GM21447 (cell line): Measurements from ENCODE around the gene SPZ1.
"Not testable (repeated sequence)": the region's sequence is repeated elsewhere in the genome, so short reads cannot be mapped to it uniquely, and the experiment has no call there.

Experiments
- ATAC-seq: cut with Tn5 transposase; IDR thresholded peaks from one replicate; pipeline ENCODE4 v1.9.1; 2021; ENCODE audit not compliant: unreplicated experiment

The SPZ1 gene, protein sequence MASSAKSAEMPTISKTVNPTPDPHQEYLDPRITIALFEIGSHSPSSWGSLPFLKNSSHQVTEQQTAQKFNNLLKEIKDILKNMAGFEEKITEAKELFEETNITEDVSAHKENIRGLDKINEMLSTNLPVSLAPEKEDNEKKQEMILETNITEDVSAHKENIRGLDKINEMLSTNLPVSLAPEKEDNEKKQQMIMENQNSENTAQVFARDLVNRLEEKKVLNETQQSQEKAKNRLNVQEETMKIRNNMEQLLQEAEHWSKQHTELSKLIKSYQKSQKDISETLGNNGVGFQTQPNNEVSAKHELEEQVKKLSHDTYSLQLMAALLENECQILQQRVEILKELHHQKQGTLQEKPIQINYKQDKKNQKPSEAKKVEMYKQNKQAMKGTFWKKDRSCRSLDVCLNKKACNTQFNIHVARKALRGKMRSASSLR

DNA sequence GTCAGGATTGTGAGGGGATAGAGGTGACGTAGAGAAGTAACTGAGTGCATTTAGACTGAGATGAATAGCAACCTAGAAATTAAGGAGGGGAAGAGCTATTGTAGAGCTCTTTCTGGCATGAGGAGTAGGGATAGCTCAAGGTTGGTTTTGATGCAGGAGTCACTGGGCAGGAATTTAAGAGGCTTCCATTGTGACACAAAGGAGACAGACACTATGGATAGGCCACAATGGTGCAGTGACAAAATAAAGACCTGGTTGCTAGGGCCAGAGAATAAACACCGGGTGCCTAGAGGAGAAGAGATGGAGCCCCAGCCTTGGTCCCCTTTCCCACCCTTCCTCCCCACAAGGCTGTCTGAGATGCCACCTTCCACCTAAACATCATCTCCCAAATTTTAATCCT is at the start of gene SPZ1:
SPZ1 (plus strand) TSS at position 301 of the 400 bp plus-strand sequence. CDS start 214 bp downstream, outside the sequence.
- no peak for ATAC-seq

DNA sequence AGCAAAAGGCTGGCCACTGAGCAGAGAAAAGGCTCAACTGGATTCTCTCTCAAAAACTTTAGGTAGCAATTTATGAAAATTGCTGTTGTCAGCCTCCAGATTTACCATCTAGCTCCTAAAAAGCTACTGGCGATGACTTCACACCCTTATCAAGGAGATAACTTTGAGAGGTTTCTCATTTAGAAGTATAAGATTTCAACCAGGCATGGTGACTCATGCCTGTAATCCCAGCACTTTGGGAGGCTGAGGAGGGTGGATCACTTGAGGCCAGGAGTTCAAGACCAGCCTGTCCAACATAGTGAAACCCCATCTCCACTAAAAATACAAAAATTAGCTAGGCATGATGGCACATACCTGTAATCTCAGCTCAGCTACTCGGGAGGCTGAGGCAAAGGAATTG is 49.3 kb upstream of the SPZ1 start:
- ATAC-seq, result not testable (repeated sequence)

DNA sequence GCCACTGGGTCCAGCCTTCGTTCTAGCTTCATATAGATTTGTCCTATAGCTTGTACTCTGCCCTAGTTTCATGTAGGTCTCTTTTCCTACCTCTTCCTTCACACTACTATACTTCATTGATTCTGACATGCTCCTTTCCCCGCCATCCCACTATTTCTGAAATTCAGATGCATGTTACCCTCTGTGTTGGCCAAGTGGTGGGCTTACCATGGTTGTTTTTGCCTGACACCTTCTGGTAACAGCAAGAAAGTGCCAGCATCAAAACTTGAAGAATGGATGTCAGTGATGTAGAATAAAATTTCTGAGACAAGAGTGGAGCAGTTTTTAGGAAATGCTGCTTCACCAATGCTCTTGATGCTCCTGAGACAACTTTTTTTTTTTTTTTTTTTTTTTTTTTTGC is 44.5 kb upstream of the SPZ1 start:
- no peak for ATAC-seq

DNA sequence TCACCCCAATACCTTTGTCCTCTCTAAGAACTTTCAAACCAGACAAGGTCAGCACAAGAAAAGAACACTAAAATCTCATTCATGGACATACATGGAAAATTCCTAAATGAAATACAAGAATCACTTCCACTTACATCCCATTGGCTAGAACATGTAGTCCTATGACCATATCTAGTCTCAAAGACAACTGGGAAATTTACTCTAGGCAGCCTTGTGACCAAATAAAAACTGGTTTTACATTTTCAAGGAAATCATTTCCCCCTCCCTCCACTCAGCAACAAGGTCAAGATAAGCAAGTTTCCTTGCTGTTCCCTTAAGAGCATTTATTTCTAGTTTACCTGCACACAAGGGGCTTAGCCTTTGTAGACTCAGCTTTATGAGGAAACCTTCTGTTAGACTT is 43.6 kb upstream of the SPZ1 start:
- no peak for ATAC-seq

DNA sequence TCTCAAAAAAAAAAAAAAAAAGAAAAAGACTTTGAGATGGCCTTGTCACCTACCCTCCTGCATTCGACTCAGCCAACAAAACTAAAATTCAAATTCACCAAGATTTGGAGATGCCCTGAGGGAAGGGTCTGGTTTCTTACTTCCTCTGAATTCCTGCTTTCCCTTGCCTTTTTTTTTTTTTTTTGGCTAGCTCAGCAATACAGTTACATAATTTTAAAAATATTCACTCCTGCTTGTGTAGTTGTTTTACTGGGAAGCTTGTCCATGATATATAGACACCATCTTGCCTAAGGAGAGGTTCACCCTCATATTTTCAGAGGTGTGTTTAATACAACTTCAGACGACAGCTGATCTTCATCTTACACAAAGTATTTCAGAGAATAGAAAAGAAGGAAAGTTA is 42.6 kb upstream of the SPZ1 start:
- no peak for ATAC-seq

DNA sequence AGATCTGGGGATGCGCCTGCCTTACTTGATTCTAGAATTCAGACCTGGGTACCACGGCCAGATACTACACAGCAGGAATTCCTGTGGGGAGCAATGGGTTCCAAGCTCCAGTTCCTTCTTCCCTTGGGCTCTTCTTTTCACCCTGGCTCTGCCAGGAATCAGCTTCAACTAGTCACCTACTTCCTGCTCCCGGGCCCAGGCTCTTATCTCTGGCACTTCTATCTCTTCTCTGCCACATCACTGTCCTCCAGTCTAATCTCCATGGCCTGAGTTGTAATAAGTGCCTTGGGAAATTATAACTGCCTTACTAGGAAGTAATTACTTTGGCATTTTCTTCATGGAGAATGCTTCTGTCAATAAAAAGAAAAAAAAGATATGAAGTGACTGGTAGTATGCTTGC is 37.7 kb upstream of the SPZ1 start:
- no peak for ATAC-seq

DNA sequence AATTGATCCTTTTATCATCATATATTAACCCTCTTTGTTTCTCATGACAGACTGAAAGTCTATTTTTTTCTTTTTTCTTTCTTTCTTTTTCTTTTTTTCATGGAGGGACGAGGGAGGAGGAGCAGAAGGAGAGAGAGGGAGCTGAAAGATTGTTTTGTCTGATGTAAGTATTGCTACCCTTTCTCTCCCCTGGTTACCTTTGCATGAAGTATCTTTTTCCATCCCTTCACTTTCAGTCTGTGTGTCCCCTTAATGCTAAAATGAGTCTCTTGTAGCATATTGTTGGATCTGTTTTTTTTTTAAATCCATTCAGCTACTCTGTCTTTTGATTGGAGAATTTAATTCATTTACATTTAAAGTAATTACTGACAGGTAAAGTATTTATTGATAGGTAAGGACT is 36.4 kb upstream of the SPZ1 start:
- ATAC-seq, result no peak

DNA sequence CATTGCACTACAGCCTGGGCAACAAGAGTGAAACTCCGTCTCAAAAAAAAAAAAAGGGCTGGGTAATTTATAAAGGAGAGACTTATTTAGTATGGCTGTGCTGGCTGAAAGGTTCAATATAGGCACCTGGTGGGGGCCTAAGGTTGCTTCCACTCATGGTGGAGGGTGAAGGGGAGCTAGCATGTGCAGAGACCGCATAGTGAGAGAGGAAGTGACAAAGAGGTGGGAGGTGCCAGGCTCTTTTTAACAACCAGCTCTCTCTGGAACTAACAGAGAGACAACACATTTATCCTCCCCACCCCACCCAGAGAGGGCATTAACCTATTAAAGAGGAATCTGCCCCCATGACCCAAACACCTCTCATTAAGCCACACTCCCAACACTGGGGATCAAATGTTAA is 35.1 kb upstream of the SPZ1 start:
- ATAC-seq, result no peak

DNA sequence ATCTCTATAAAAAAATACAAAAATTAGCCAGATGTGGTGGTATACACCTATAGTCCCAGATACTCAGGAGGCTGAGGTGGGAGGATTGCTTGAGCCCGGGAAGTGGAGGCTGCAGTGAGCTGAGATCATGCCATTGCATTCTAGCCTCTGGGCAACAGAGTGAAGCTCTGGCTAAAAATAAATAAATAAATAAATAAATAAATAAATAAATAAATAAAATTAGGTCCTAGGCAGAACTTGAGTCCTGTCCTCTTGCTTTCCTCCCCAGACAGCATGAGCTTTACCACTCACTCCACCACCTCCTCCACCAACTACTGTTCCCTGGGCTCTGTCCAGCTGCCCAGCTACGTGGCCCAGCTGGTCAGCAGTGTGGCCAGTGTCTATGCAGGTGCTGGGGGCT is 31.6 kb upstream of the SPZ1 start:
- no peak for ATAC-seq

DNA sequence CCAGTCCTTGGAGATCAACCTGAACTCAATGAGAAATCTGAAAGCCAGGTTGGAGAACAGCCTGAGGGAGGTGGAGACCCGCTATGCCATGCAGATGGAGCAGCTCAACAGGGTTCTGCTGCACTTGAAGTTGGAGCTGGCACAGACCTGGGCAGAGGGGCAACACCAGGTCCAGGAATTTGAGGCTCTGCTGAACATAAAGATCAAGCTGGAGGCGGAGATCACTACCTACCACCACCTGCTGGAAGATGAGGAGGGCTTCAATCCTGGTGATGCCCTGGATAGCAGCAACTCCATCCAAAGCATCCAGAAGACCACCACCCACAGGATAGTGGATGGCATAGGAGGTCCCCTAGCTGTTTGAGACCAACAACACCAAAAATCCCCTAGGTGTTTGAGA is 30.5 kb upstream of the SPZ1 start:
- ATAC-seq, result no peak

DNA sequence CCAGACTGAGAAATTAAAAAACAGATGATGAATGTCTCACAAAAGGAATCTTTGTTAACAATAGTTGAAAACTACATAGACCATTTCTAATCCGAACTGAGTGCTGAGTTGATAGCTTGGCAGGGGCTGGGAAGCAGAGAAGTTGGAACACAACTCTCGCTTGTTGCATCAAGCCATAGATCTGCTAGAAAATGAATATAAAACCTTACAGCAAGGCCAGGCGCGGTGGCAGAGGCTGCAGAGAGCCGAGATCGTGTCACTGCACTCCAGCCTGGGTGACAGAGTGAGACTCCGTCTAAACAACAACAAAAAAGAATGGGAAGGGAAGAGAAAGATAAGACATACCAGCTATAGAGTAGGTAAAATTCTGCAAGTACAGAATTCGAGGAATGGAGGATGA is 28.0 kb upstream of the SPZ1 start:
- ATAC-seq, result no peak

DNA sequence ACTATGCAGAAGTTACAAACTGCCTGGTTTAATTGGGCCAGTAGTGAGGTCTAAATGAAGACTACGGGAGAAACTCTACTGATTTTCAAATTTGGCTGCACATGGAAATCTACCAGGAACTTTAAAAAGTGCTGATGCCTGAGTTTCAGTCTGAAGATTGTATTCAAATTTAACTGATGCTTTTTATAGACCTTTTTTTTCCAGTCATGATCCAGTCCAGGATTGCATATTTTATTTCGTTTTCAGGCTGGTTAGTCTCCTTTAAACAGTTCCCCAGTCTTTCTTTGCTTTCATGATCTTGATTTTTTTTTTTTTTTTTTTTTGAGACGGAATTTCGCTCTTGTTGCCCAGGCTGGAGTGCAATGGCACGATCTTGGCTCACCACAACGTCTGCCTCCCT is 23.7 kb upstream of the SPZ1 start:
- ATAC-seq, result no peak

DNA sequence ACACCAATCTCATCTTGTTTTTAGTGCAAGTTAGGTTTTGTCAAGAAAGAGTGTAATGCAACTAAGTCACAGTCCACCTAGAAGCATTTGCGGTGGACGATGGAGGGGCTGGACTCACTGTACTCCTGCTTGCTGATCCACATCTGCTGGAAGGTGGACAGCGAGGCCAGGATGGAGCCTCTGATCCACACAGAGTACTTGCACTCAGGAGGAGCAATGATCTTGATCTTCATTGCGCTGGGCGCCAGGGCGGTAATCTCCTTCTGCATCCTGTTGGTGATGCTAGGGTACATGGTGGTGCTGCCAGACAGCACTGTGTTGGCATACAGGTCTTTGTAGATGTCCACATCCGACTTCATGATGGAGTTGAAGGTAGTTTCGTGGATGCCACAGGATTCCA is 20.2 kb upstream of the SPZ1 start:
- ATAC-seq, result no peak

DNA sequence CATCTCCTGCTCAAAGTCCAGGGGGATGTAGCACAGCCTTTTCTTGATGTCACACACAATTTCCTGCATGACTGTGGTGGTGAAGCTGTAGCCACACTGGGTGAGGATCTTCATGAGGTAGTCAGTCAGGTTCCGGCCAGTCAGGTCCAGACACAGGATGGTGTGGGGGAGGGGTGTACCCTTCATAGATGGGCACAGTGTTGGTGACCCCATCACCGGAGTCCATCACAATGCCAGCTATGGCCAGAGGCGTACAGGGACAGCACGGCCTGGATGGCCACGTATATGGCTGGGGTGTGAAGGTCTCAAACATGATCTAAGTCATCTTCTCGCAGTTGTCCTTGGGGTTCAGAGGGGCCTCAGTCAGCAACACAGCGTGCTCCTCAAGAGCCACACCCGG is 19.7 kb upstream of the SPZ1 start:
- no peak for ATAC-seq

DNA sequence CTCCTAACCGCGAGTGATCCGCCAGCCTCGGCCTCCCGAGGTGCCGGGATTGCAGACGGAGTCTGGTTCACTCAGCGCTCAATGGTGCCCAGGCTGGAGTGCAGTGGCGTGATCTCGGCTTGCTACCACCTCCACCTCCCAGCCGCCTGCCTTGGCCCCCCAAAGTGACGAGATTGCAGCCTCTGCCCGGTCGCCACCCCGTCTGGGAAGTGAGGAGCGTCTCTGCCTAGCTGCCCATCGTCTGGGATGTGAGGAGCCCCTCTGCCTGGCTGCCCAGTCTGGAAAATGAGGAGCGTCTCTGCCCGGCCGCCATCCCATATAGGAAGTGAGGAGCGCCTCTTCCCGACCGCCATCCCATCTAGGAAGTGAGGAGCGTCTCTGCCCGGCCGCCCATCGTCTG is 19.0 kb upstream of the SPZ1 start:
- ATAC-seq, result not testable (repeated sequence)

DNA sequence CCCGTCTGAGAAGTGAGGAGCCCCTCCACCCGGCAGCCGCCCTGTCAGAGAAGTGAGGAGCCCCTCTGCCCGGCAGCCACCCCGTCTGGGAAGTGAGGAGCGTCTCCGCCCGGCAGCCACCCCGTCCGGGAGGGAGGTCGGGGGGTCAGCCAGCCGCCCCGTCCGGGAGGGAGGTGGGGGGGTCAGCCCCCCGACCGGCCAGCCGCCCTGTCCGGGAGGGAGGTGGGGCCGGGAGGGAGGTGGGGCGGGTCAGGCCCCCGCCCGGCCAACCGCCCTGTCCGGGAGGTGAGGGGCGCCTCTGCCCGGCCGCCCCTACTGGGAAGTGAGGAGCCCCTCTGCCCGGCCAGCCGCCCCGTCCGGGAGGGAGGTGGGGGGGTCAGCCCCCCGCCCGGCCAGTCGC is 18.5 kb upstream of the SPZ1 start:
- not testable (repeated sequence) for ATAC-seq

DNA sequence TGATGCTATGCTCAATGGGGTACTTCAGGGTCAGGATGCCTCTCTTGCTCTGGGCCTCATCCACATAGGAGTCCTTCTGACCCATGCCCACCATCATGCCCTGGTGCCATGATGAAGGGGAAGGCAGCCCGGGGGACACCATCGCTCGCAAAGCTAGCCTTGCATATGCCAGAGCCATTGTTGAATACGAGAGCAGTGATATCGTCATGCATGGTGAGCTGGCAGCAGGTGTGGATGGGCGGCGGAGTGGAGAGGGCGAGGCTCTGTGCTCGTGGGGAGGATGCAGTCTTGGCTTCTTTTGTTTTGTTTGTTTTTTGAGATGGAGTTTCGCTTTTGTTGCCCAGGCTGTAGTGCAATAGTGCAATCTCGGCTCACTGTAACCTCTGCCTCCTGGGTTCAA is 17.2 kb upstream of the SPZ1 start:
- ATAC-seq, result no peak

DNA sequence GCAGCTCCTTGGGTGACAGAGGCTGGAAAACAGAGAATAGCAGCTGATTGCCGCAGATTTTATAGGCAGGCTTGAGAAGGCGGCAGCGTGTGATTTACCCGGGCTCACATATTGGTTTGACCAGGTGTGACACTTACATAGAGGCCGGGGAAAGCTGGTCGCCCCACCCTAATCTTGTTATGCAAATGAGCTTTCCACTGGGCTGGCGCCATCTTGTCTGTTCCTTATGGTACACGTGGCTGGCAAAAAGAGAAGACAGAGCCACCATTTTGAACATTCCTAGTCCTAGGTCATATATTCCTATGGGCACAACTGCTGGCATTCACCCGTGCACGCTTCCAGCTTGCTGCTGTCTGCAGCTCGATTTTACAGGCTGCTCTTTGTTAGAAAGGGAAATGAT is 11.3 kb upstream of the SPZ1 start:
- no peak for ATAC-seq

DNA sequence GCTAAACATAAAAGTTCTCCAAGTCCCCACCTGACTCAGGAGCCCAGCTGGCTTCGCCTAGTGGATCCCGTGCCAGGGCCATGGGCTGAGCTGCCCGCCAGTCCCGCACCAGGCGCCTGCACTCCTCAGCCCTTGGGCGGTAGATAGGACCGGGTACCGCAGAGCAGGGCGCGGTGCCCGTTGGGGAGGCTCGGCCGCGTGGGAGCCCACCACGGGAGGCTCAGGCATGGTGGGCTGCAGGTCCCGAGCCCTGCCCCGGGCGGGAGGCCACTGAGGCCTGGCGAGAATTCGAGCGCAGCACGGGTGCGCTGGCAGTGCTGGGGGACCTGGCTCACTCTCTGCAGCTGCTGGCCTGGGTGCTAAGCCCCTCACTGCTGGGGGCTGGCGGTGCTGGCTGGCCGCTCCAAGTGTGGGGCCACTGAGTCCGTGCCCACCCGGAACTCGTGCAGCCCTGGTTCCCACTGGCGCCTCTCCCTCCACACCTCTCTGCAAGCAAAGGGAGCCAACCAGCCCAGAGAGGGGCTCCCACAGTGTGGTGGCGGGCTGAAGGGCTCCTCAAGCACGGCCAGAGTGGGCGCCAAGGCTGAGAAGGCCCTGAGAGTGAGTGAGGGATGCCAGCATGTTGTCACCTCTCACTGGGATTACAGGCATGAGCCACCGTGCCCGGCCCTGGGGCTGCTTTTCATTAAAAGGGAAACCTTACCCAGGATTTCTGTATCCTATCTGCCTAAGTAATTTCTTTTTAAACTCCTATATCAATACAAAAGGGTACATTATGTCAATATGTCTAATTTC is 9.7 kb upstream of the SPZ1 start:
- ATAC-seq, result no peak

DNA sequence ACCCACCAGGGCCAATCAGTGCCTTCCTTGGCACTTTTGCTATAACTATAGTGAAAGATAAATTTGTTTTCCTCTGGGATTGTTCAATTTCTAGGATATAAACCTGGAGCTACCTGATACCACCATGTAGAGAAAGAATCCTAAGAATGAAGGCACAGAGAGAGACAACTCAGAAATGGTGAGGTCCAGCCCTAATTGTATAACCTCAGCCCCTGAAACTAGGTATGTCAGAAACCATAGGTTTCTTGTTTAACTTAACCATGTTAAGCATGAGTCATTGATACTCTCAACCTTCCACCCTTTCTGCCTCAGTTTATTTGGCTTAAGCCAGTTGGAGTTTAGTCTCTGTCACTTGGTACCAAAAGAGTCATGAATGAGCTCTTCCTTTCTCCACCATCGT is 4.6 kb upstream of the SPZ1 start:
- no peak for ATAC-seq

DNA sequence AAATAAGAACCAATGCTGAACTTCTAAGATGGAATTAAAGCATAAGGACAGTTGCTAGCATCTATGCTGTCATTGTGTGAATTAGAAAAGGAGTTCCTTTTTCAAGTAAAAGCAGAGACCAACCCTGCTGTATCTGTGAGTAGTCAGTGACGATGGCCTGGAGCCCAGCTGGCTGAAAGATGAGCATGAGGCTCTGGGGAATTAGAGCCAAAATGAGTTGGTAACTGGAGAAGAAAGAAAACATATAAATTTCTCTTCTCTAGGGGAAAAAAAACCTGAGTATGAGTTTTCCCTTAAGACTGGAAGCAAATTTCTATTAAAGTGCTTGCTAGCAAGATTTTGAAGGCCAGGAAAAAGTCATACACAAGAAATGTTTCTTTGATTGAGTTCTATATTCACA is 1.6 kb upstream of the SPZ1 start:
- no peak for ATAC-seq

DNA sequence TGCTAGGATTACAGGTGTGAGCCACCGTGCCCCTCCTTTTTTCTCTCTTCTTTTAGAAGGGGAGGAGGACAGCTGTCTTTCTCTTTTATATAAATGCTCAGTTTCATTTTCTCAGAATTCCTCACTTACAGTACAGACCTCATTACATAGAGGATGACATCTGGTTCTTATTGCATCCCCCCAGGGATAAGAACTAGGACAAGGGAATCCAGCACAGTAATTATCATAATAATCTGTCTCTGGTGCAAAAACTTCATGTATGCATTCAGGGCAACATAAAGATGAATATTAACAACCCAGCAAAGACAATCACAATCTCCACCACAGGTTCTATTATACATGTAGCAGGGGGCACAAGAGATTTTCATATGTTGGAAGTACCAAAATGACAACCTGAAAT is 5.1 kb downstream of the SPZ1 start:
- ATAC-seq, result no peak
